HepG2 (cell line): ENCODE data around the gene GALR2. TPM values are rescaled to one million over a fixed set of nuclear protein-coding genes. Genes with fewer than 3 reads are reported as not detected.

Experiments used
- CTCF ChIP-seq: sonication (generic); formaldehyde crosslinking; IDR thresholded peaks from 2 replicates; pipeline ENCODE4 v1.5.0; 2020; ENCODE audit warnings: mild to moderate bottlenecking, missing genetic modification reagents, moderate library complexity
- FOSL1 ChIP-seq: sonication (generic); formaldehyde crosslinking; IDR thresholded peaks from 2 replicates; pipeline ENCODE4 v1.9.0; 2021; ENCODE audit warnings: missing genetic modification reagents, borderline replicate concordance
- MIXL1 ChIP-seq: IDR thresholded peaks from 2 replicates; pipeline ENCODE4 v1.6.1; 2016
- MTERF4 ChIP-seq: sonication (generic); formaldehyde crosslinking; IDR thresholded peaks from 2 replicates; pipeline ENCODE4 v1.8.0; 2023; ENCODE audit warnings: mild to moderate bottlenecking, missing genetic modification reagents
- ZMYM3 ChIP-seq: sonication (generic); formaldehyde crosslinking; IDR thresholded peaks from 2 replicates; pipeline ENCODE4 v1.5.1; 2020; ENCODE audit warnings: mild to moderate bottlenecking, missing genetic modification reagents
- ZNF879 ChIP-seq: sonication (generic); formaldehyde crosslinking; IDR thresholded peaks from 2 replicates; pipeline ENCODE4 v1.8.1; 2023; ENCODE audit warnings: missing genetic modification reagents
- polyA plus RNA-seq, 8 experiments: library from polyadenylated mRNA; depleted of rRNA in 3 of 8; stranded (reverse) in 7 of 8; unstranded in 1 of 8; fragments of >200 nt; fragmentation: Illumina TruSeq in 4 of 8; extraction: Trizol in 4 of 8; gene quantifications; 2 replicates each; pipeline versions ENCODE4 v1.2.1 to v1.2.3, GENCODE V29; 2011 to 2016; ENCODE audit warnings: low read depth in 4 of 8, missing spikeins in 1 of 8, mixed read lengths in 1 of 8; ENCODE audit not compliant: insufficient read depth in 1 of 8
- total RNA-seq, 5 experiments: library from RNA; depleted of rRNA; stranded (reverse); fragments of >200 nt; fragmentation: Illumina TruSeq; extraction: Trizol; gene quantifications; 2 replicates each; pipeline ENCODE4 v1.2.3, GENCODE V29; 2016; ENCODE audit warnings: low read depth in 1 of 5
- TF ChIP-seq, protein P1 (sequence below): sonication (generic); formaldehyde crosslinking; IDR thresholded peaks from 2 replicates; pipeline ENCODE4 v1.9.0; 2021; ENCODE audit warnings: missing genetic modification reagents, borderline replicate concordance
- TF ChIP-seq, protein P2 (sequence below): sonication (generic); formaldehyde crosslinking; IDR thresholded peaks from 2 replicates; pipeline ENCODE4 v1.5.1; 2020; ENCODE audit warnings: mild to moderate bottlenecking, missing genetic modification reagents, moderate library complexity
- TF ChIP-seq, protein P3 (sequence below): sonication (generic); formaldehyde crosslinking; IDR thresholded peaks from 2 replicates; pipeline ENCODE4 v1.5.1; 2020; ENCODE audit warnings: missing genetic modification reagents, mild to moderate bottlenecking, borderline replicate concordance
- TF ChIP-seq, protein P4 (sequence below): sonication (generic); formaldehyde crosslinking; IDR thresholded peaks from 2 replicates; pipeline ENCODE4 v1.5.0; 2020; ENCODE audit warnings: mild to moderate bottlenecking, missing genetic modification reagents

GALR2 gene
- total and polyA plus RNA-seq, 2 of the 13 experiments (the other 11 are each of a cell fraction or from before 2014, with no cell fraction given), result 0.48 to 0.58 TPM

GRCh38 chr17:76072148-76072858 is 2.3 kb upstream of the GALR2 start, which contains the start of gene SRP68 (continued):
- TF ChIP-seq MTERF4 (CRISPR knock-in tag) (peak; percentile 47), MIXL1 (CRISPR knock-in tag) (peak; percentile 83), ZNF879 (CRISPR knock-in tag) (peak; percentile 93), FOSL1 (no peak), CTCF (peak; percentile 38), ZMYM3 (CRISPR knock-in tag) (peak; percentile 70; the same call in 1 of the 2 replicates)
- TF ChIP-seq, protein P1, sequence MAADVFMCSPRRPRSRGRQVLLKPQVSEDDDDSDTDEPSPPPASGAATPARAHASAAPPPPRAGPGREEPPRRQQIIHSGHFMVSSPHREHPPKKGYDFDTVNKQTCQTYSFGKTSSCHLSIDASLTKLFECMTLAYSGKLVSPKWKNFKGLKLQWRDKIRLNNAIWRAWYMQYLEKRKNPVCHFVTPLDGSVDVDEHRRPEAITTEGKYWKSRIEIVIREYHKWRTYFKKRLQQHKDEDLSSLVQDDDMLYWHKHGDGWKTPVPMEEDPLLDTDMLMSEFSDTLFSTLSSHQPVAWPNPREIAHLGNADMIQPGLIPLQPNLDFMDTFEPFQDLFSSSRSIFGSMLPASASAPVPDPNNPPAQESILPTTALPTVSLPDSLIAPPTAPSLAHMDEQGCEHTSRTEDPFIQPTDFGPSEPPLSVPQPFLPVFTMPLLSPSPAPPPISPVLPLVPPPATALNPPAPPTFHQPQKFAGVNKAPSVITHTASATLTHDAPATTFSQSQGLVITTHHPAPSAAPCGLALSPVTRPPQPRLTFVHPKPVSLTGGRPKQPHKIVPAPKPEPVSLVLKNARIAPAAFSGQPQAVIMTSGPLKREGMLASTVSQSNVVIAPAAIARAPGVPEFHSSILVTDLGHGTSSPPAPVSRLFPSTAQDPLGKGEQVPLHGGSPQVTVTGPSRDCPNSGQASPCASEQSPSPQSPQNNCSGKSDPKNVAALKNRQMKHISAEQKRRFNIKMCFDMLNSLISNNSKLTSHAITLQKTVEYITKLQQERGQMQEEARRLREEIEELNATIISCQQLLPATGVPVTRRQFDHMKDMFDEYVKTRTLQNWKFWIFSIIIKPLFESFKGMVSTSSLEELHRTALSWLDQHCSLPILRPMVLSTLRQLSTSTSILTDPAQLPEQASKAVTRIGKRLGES, result no peak
- TF ChIP-seq, protein P2, sequence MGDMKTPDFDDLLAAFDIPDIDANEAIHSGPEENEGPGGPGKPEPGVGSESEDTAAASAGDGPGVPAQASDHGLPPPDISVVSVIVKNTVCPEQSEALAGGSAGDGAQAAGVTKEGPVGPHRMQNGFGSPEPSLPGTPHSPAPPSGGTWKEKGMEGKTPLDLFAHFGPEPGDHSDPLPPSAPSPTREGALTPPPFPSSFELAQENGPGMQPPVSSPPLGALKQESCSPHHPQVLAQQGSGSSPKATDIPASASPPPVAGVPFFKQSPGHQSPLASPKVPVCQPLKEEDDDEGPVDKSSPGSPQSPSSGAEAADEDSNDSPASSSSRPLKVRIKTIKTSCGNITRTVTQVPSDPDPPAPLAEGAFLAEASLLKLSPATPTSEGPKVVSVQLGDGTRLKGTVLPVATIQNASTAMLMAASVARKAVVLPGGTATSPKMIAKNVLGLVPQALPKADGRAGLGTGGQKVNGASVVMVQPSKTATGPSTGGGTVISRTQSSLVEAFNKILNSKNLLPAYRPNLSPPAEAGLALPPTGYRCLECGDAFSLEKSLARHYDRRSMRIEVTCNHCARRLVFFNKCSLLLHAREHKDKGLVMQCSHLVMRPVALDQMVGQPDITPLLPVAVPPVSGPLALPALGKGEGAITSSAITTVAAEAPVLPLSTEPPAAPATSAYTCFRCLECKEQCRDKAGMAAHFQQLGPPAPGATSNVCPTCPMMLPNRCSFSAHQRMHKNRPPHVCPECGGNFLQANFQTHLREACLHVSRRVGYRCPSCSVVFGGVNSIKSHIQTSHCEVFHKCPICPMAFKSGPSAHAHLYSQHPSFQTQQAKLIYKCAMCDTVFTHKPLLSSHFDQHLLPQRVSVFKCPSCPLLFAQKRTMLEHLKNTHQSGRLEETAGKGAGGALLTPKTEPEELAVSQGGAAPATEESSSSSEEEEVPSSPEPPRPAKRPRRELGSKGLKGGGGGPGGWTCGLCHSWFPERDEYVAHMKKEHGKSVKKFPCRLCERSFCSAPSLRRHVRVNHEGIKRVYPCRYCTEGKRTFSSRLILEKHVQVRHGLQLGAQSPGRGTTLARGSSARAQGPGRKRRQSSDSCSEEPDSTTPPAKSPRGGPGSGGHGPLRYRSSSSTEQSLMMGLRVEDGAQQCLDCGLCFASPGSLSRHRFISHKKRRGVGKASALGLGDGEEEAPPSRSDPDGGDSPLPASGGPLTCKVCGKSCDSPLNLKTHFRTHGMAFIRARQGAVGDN (CRISPR knock-in tag), result peak; percentile 100
- TF ChIP-seq, protein P3, sequence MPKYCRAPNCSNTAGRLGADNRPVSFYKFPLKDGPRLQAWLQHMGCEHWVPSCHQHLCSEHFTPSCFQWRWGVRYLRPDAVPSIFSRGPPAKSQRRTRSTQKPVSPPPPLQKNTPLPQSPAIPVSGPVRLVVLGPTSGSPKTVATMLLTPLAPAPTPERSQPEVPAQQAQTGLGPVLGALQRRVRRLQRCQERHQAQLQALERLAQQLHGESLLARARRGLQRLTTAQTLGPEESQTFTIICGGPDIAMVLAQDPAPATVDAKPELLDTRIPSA (CRISPR knock-in tag), result peak; percentile 95; the same call in 1 of the 2 replicates
- TF ChIP-seq, protein P4, sequence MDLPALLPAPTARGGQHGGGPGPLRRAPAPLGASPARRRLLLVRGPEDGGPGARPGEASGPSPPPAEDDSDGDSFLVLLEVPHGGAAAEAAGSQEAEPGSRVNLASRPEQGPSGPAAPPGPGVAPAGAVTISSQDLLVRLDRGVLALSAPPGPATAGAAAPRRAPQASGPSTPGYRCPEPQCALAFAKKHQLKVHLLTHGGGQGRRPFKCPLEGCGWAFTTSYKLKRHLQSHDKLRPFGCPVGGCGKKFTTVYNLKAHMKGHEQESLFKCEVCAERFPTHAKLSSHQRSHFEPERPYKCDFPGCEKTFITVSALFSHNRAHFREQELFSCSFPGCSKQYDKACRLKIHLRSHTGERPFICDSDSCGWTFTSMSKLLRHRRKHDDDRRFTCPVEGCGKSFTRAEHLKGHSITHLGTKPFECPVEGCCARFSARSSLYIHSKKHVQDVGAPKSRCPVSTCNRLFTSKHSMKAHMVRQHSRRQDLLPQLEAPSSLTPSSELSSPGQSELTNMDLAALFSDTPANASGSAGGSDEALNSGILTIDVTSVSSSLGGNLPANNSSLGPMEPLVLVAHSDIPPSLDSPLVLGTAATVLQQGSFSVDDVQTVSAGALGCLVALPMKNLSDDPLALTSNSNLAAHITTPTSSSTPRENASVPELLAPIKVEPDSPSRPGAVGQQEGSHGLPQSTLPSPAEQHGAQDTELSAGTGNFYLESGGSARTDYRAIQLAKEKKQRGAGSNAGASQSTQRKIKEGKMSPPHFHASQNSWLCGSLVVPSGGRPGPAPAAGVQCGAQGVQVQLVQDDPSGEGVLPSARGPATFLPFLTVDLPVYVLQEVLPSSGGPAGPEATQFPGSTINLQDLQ (CRISPR knock-in tag), result peak; percentile 97
